Measurements from ENCODE around the gene NPBWR2. TPM values are rescaled to one million over a fixed set of nuclear protein-coding genes. Genes with fewer than 3 reads are reported as not detected.

NPBWR2 gene
- polyA plus RNA-seq, 3 donors from 2014 or later: not detected

GRCh38 chr20:64058536-64058935, 48.8 kb downstream of the NPBWR2 start:
- Mint-ChIP-seq H3K9me3 (no peaks in the 10 kb centered on the region), H3K4me3 (no peak overlapping the region), H3K4me1 (peaks cover under 1 to 17% of the 10 kb centered on the region in 2 donors), H3K27ac (no peak overlapping the region), H3K27me3 (ENCODE audit: low read depth in 3 of 3) (peaks cover 4 to 5% (median 4%) of the 10 kb centered on the region in 3 donors), H3K36me3 (no peaks in the 10 kb centered on the region)
- DNase-seq: no peak

- H3K27ac Mint-ChIP-seq: peak overlapping the region in 1 of 6 donors; percentile 83
- H3K4me1 Mint-ChIP-seq: peaks cover 0 to 15% of the 10 kb centered on the region in 2 donors
- H3K4me3 Mint-ChIP-seq: peak overlapping the region in 4 of 5 donors; percentile 24 to 71 (median 46)
- peaks cover 4 to 8% (median 4%) of the 10 kb centered on the region in 3 donors for H3K27me3 Mint-ChIP-seq (ENCODE audit: low read depth in 3 of 3)
- DNase-seq: peak; percentile 66 to 71 (median 67)
- H3K36me3 Mint-ChIP-seq: no peaks in the 10 kb centered on the region
- H3K9me3 Mint-ChIP-seq: no peaks in the 10 kb centered on the region
These were observed 49.5 kb downstream of the NPBWR2 start for GRCh38 chr20:64057628-64058498.

- peak overlapping the region in 1 of 6 donors; percentile 83 for H3K27ac Mint-ChIP-seq
- no peaks in the 10 kb centered on the region for H3K9me3 Mint-ChIP-seq
- peaks cover 0 to 13% of the 10 kb centered on the region in 2 donors for H3K4me1 Mint-ChIP-seq
- peaks cover 4 to 8% (median 4%) of the 10 kb centered on the region in 3 donors for H3K27me3 Mint-ChIP-seq (ENCODE audit: low read depth in 3 of 3)
- H3K36me3 Mint-ChIP-seq: no peaks in the 10 kb centered on the region
- DNase-seq: peak in 1 of 3 donors; percentile 33
- H3K4me3 Mint-ChIP-seq: peak overlapping the region in 4 of 5 donors; percentile 24 to 71 (median 46)
These were observed 50.3 kb downstream of the NPBWR2 start for GRCh38 chr20:64056889-64057627.

GRCh38 chr20:64056639-64056888, 50.8 kb downstream of the NPBWR2 start:
- H3K9me3 Mint-ChIP-seq: no peaks in the 10 kb centered on the region
- H3K27me3 Mint-ChIP-seq (ENCODE audit: low read depth in 3 of 3): peaks cover 6 to 11% (median 7%) of the 10 kb centered on the region in 3 donors
- no peaks in the 10 kb centered on the region for H3K36me3 Mint-ChIP-seq
- no peak overlapping the region for H3K4me3 Mint-ChIP-seq
- H3K27ac Mint-ChIP-seq: no peak overlapping the region
- peaks cover 0 to 11% of the 10 kb centered on the region in 2 donors for H3K4me1 Mint-ChIP-seq
- no peak for DNase-seq

- peaks cover 6 to 11% (median 8%) of the 10 kb centered on the region in 3 donors for H3K27me3 Mint-ChIP-seq (ENCODE audit: low read depth in 3 of 3)
- no peaks in the 10 kb centered on the region for H3K9me3 Mint-ChIP-seq
- no peak overlapping the region for H3K4me3 Mint-ChIP-seq
- no peak for DNase-seq
- H3K4me1 Mint-ChIP-seq: peaks cover 0 to 11% of the 10 kb centered on the region in 2 donors
- no peaks in the 10 kb centered on the region for H3K36me3 Mint-ChIP-seq
- no peak overlapping the region for H3K27ac Mint-ChIP-seq
These were observed 51.3 kb downstream of the NPBWR2 start for GRCh38 chr20:64055893-64056638.

GRCh38 chr20:64055396-64055892, 51.9 kb downstream of the NPBWR2 start:
- Mint-ChIP-seq H3K9me3 (no peaks in the 10 kb centered on the region), H3K4me3 (no peak overlapping the region), H3K4me1 (peaks cover 0 to 11% of the 10 kb centered on the region in 2 donors), H3K27ac (no peak overlapping the region), H3K36me3 (no peaks in the 10 kb centered on the region), H3K27me3 (ENCODE audit: low read depth in 3 of 3) (peaks cover 6 to 11% (median 8%) of the 10 kb centered on the region in 3 donors)
- DNase-seq: no peak

GRCh38 chr20:64053841-64054661, 53.3 kb downstream of the NPBWR2 start:
- Mint-ChIP-seq H3K4me1 (peaks cover 0 to 11% of the 10 kb centered on the region in 2 donors), H3K27me3 (ENCODE audit: low read depth in 3 of 3) (peaks cover 4 to 11% (median 6%) of the 10 kb centered on the region in 3 donors), H3K4me3 (no peak overlapping the region), H3K36me3 (no peaks in the 10 kb centered on the region), H3K27ac (no peak overlapping the region), H3K9me3 (no peaks in the 10 kb centered on the region)
- DNase-seq: no peak

Other genes starting within 250 kb of the NPBWR2 start
- under 1 TPM in 1 of 3 donors, not detected in 2; 0.34 TPM for gene ABHD16B, start 246.1 kb downstream of the NPBWR2 start, polyA plus RNA-seq
- 10 to 100 TPM; 67.5 to 90.8 (median 79.3) TPM for gene TPD52L2, start 242.3 kb downstream of the NPBWR2 start, polyA plus RNA-seq
- 1 to 10 TPM; 1.4 to 8.2 (median 2.9) TPM for gene DNAJC5, start 212.4 kb downstream of the NPBWR2 start, polyA plus RNA-seq
- gene UCKL1, start 151.1 kb downstream of the NPBWR2 start, polyA plus RNA-seq: 10 to 100 TPM; 19.3 to 35.5 (median 30.8) TPM
- gene ZNF512B, start 137.6 kb downstream of the NPBWR2 start, polyA plus RNA-seq: under 1 TPM in 2 of 3 donors, not detected in 1; 0.36 to 0.63 TPM
- 10 to 100 TPM in 1 of 3 donors, 1 to 10 TPM in 2; 6.5 to 13.2 (median 8.5) TPM for gene SAMD10, start 127.9 kb downstream of the NPBWR2 start, polyA plus RNA-seq
- 10 to 100 TPM; 52.6 to 94.4 (median 63.1) TPM for gene PRPF6, start 126.4 kb downstream of the NPBWR2 start, polyA plus RNA-seq
- not detected for gene C20orf204, start 71.4 kb downstream of the NPBWR2 start, polyA plus RNA-seq
- not detected for gene SOX18, start 57.9 kb downstream of the NPBWR2 start, polyA plus RNA-seq
- 10 to 100 TPM; 18.9 to 26.6 (median 24.1) TPM for gene TCEA2, start 44.4 kb downstream of the NPBWR2 start, polyA plus RNA-seq
- 100 to 1,000 TPM; 124 to 171 (median 132) TPM for gene RGS19, start 28.0 kb downstream of the NPBWR2 start, polyA plus RNA-seq
- gene OPRL1, start 27.5 kb downstream of the NPBWR2 start, polyA plus RNA-seq: 1 to 10 TPM in 1 of 3 donors, under 1 TPM in 2; 0.48 to 1.3 (median 0.73) TPM
- gene LKAAEAR1, start 23.2 kb downstream of the NPBWR2 start, polyA plus RNA-seq: not detected
- gene MYT1, start 56.9 kb upstream of the NPBWR2 start, polyA plus RNA-seq: not detected
- gene PCMTD2, start 148.2 kb upstream of the NPBWR2 start, polyA plus RNA-seq: 10 to 100 TPM; 43.3 to 65.4 (median 58.2) TPM

Data from immature natural killer cell (primary cell).